Forelimb muscle (tissue), 1 donor: ENCODE data around the gene HOXA11. TPM values are rescaled to one million over a fixed set of nuclear protein-coding genes. Genes with fewer than 3 reads are reported as not detected.

ENCODE experiments used
- DNase-seq: peaks from one replicate; pipeline ENCODE4 v3.0.0-alpha.2; 2013; ENCODE audit warnings: low read depth
- polyA plus RNA-seq: library from polyadenylated mRNA; unstranded; fragments of 120-200 nt; gene quantifications from one replicate; pipeline ENCODE4 v1.2.1, GENCODE V29; 2013; ENCODE audit not compliant: insufficient read length

HOXA11 gene
- polyA plus RNA-seq, 1 donor: 1.2 TPM

DNA sequence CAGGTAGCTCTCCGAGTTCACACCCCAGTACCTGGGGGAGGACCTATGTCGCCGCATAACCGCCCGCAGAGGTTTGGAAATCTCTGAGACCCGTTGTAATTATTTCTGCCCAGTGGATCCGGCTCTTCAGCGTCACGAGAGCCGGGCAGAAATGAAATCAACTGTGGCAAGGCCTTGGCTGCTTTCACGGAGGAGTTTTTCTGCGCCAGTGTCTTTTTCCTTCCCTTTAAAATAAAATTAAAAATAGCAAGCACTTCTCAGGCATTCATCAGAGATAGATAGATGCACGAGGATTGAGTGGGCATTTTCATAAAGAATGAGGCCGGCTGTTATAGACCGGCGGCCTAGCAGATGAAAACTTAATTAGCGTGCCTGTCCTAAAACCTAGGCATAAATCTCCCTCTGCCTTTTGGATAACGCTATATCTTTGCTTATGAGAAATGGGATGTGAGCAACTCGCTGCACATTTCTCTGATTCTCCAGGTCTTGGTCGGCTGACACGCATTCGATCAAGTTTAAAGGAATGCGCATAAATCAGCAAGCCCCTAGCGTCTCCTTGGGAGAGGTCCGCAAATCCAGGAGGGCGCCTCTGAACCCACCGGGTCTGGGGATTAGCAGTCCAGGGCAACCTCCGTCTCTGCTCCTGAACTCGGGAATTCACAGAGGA, 8.4 kb upstream of the HOXA11 start:
- no peak for DNase-seq

- DNase-seq: no peak
Observed at GRCh38 chr7:27192546-27193334, 7.7 kb upstream of the HOXA11 start.

DNA sequence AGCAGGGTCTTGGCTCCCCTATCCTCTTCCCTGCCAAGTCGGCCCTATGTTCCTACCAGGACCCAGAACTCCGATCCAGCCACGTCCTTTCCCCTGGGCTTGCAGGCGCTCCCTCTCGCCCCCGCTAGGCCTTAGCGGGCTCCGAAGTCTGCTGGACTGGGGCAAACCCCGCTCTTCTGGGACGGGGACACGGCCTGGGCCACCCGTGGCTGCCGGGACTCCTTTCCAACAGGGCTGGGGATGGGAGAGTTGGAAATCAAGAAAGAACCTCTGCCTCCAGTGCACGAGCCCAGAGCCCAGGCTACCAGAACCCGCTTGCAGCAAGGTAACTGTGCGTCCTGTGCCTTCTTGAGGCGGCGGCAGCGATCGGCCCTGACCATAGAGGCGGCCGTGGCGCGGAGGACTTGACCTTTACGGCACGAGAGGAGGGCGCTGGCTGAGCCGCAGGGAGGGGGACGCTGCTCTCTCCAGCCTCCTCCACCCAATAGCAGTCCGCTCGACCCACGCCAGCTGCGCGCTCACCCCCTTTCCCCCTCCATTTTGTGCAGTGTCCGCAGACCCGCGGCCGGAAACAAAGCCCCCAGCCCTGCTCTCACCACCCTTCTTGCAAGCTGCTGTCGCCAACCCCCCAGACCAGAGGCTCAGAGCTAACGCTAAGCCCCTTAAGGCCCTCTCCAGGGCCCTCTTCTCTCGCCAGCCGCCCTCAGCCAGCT, 7.0 kb upstream of the HOXA11 start:
- DNase-seq: no peak

GRCh38 chr7:27191161-27191731, 6.2 kb upstream of the HOXA11 start:
- no peak for DNase-seq

DNA sequence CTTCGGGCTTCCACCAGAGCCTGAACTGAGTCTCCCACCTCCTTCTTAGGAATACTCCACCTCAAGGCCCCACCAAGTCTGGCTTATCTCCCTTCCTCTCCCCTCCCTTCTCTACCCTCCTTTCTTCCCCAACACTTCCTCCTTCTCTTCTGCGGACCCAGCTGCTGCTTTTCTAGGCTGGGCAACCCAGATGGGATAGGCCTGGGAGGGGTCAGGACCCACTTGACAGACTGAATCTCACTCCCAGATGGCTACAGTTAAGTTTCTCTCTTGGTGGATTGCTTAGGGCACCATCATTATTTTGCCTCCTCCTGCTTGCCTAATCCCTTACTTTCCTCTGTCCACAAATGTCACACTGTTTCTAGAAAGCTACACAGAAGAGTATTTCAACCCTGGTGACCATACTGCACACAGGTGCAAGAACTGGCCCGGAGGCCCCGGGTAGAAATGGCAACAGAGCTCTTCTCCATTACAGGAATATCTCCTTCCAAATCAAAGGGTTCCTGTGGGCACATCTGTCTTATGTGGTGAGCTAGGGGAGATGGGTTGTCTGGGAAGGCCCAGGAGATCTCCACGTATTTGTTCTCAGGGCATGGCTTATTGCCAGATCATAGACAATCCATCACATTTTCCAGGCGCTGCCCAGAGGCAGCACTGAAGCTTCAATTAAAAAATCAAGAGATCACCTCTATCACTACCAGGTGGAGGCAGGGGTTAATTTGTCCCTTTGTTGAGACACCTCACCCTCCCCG, 5.1 kb upstream of the HOXA11 start:
- DNase-seq: no peak

- DNase-seq: no peak
Observed at GRCh38 chr7:27189295-27189996, 4.4 kb upstream of the HOXA11 start.

GRCh38 chr7:27188386-27189294, 3.6 kb upstream of the HOXA11 start:
- DNase-seq: no peak

GRCh38 chr7:27187475-27188385, 2.7 kb upstream of the HOXA11 start:
- DNase-seq: no peak

DNA sequence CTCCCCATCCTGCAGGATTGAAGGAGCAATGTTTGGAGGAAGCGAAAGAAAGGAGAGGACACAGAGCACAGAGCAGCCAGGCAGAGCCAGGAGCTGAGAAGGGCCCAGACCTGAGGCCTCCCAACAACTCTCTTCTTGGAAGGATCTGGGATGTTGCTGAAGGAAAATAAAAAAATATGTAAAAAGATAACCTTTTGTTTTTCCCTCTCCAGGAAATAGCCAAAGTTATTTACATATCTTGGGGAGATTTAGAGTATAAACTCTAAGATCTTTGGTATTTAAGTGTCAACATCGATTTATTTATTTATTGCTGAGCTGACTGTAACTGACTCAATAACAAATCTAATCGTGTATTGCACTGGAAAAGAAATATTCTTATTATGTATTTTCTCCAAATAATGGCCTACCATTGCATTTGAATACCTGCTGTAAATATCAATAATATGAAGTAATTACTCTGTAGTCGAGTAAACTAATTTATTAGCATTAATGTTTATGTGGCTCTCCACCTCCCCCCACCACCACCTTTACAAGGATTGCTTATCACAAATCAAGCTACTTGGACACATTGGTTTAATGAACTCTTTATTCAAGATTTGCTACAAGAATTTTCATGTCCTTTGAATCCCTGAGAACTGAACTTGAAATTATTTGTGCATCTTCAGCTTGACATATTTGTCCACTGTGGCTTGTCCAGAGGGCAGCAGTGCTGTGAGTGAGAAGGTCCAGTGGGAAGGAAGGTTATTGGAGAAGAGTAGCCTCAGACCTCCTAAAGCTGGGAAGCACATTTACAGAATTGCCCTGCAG, 1.8 kb upstream of the HOXA11 start:
- DNase-seq: no peak

GRCh38 chr7:27185854-27186667, 1.0 kb upstream of the HOXA11 start:
- DNase-seq: no peak

GRCh38 chr7:27184337-27185012, 557 bp downstream of the HOXA11 start:
- DNase-seq: no peak

DNA sequence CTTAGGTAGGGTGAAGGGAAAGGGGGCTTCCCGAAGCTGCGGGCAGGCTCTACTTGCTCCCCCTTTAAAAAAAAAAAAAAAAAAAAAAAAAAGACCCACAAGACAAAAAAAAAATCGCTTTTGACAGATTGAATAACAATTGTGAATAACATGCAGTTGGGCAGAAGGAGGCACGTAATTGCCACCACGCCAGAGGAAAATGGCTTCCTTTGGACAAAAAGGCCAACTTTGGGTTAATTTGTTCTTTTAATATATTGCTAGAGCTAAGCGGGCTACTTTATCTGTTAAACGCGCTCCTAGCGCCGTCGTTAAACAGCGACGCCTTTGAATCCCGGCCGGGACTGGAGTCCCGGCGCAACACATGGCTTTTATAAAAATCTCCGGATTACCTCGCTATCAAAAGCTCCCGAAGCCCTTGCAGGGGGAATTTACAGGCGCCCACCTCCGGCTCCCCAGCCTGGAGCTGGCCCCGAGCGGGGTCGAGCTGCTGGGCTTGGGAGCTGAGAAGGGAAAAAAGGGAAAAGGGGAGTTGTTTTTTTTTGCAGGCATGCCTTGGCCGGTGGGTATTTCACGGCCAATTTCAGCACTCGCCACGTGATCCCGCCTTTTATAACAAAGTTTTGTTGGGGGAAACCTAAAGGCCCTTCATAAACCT, 1.2 kb downstream of the HOXA11 start:
- DNase-seq: no peak

GRCh38 chr7:27182861-27183681, 2.0 kb downstream of the HOXA11 start:
- DNase-seq: no peak

GRCh38 chr7:27182285-27182841, 2.7 kb downstream of the HOXA11 start:
- no peak for DNase-seq

GRCh38 chr7:27181795-27182275, 3.2 kb downstream of the HOXA11 start:
- DNase-seq: no peak
